Measurements from ENCODE around the gene IFT52.
"Not testable (repeated sequence)": the region's sequence is repeated elsewhere in the genome, so short reads cannot be mapped to it uniquely, and the experiment has no call there.

Gene IFT52

GRCh38 chr20:43651650-43652184, 61.0 kb downstream of the IFT52 start:
- not testable (repeated sequence) for DNase-seq

- no peak for DNase-seq
Measured at GRCh38 chr20:43653966-43654365, 63.2 kb downstream of the IFT52 start.

GRCh38 chr20:43655176-43655575, 64.4 kb downstream of the IFT52 start:
- DNase-seq: not testable (repeated sequence)

- no peak for DNase-seq
Measured at GRCh38 chr20:43655937-43656336, 65.2 kb downstream of the IFT52 start.

GRCh38 chr20:43658069-43658722, 67.5 kb downstream of the IFT52 start:
- no peak for DNase-seq

GRCh38 chr20:43658723-43659419, 68.1 kb downstream of the IFT52 start:
- no peak for DNase-seq

GRCh38 chr20:43662943-43663655, 72.4 kb downstream of the IFT52 start:
- no peak for DNase-seq

GRCh38 chr20:43665466-43666176, 74.9 kb downstream of the IFT52 start:
- DNase-seq: no peak

GRCh38 chr20:43666376-43667328, 75.9 kb downstream of the IFT52 start, which contains the start of gene MYBL2:
Gene MYBL2 (plus strand): TSS chr20:43667114. CDS start chr20:43667284, 170 bp downstream.
- peak in 1 of 14 donors; percentile 3 for DNase-seq

- no peak for DNase-seq
Measured at GRCh38 chr20:43667341-43668132, 76.8 kb downstream of the IFT52 start.

GRCh38 chr20:43669332-43669731, 78.6 kb downstream of the IFT52 start:
- DNase-seq: no peak

- no peak for DNase-seq
Measured at GRCh38 chr20:43670423-43670822, 79.7 kb downstream of the IFT52 start.

- DNase-seq: no peak
Measured at GRCh38 chr20:43676368-43676767, 85.6 kb downstream of the IFT52 start.

- no peak for DNase-seq
Measured at GRCh38 chr20:43680981-43681380, 90.2 kb downstream of the IFT52 start.

GRCh38 chr20:43681468-43681942, 90.8 kb downstream of the IFT52 start:
- peak in 1 of 14 donors; percentile 3 for DNase-seq

GRCh38 chr20:43681991-43682410, 91.3 kb downstream of the IFT52 start:
- no peak for DNase-seq

- DNase-seq: no peak
Measured at GRCh38 chr20:43682446-43682845, 91.7 kb downstream of the IFT52 start.

- DNase-seq: no peak
Measured at GRCh38 chr20:43686820-43687219, 96.1 kb downstream of the IFT52 start.

- no peak for DNase-seq
Measured at GRCh38 chr20:43689165-43689564, 98.4 kb downstream of the IFT52 start.

GRCh38 chr20:43690943-43691598, 100.3 kb downstream of the IFT52 start:
- no peak for DNase-seq

Measured in C1 segment of cervical spinal cord (tissue), 14 donors.